IPS DF 19.7 (cell line): ENCODE data around the gene ATXN7L1.
A peak's percentile ranks its signal among the peaks of the same experiment; 100 is the strongest.
"Not testable (repeated sequence)": the region's sequence is repeated elsewhere in the genome, so short reads cannot be mapped to it uniquely, and the experiment has no call there.

ENCODE experiments used
- DNase-seq: peaks from one replicate; pipeline ENCODE4 v3.0.0-alpha.2; 2013; ENCODE audit warnings: low read depth, low spot score

Gene ATXN7L1

DNA sequence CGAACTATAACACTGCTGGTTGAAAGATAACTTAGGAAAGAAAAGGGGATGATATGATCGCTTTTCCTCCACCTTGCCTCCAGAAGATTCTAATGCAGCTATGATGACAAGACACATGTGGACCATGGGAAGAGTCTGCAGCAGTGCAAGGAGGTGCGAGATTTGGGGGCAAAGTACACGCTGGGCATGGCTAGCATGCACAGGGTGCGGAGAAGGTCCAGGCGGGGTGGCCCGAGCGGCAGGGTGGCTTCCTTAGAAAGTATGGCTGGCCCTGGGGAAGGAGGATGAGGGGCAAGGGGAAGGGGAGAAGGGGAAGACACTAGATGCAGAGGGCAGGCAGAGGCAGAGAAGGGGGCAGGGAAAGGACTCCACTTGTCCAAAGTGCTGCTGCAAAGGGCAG lies 15.6 kb downstream of the ATXN7L1 start:
- DNase-seq = no peak

DNA sequence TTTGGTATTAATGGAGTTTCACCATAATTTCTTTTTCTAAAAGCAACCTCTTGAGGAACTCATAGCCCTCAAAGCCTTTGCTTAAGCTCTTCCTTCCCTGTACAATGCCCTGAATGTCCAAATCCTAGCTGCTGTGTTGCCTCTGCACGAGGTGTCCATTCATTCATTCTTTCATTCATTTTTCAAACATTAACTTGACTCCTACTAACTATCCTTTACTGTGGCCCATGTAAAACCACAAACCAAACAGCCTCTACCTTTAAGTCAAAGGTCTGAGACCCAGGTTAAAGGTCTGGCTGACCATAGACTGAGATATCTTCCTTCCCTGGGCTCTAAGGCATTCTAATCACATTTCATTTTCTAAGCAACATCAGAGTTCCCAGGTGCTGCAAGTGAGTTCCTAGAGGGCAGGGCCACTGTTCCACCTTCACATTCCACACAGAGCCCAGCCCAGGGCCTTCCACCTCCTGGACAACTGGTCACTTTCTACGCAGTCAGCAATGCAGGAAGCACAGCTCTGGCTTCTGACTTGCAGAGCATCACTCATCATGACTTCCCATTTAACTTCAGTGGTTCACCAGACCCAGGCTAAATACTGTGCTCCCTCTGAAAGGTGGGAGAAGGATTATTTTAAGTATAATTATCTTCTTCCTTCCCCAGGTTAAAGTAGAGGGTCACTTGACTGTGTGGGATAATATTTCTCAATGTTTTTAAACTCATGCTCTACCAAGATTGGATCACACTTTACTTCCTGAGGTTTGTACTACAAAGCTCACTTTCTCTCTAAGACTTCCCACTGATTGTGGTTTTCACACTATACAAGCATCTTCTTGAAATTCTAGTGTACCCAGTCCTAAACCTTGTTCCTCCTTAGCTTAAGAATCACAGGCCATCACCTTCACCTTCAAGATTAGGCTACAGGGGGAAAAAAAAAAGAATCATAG lies 19.1 kb downstream of the ATXN7L1 start:
- no peak for DNase-seq

DNA sequence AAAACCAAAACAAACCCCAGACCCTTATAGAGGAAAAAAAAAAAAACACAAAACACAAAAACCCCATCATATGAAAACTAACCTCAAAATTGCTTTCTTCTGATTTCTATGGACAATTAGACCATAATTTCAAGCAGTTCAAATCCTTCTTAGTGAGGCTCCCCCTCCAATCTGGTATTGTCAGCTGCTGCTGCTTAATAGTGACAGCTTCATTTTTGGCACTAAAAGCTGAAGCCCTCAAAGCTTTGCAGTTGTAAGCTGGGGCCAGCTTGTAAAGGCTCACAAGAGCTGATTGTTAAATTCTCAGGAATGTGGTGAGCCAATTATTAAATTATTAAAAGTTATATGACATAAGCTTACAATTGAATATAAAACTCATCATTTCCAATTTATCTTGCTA lies 21.9 kb downstream of the ATXN7L1 start:
- DNase-seq = no peak

DNA sequence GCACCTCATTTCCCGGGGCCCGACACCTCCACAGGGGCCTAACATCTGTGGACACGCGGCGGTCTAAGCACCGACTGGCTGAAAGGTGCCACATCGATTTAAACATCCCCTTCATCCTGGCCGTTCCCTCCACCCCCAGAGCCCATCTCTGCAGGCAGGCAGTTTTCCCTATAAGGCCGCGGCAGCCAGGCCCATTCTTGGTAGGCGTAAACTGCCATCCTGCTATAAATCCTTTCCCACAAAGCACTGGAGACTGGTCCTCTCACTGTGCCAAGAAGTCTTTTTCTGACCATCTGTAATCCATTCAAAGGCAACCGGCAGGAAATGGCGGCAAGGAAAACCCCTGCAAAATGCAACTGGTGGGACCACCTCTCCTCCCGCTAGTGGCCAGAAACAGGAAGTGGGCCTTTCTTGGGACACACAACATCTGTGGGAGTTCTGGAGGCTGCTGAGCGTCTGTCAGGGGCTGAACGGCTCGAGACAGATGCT lies 22.4 kb downstream of the ATXN7L1 start:
- DNase-seq = no peak

DNA sequence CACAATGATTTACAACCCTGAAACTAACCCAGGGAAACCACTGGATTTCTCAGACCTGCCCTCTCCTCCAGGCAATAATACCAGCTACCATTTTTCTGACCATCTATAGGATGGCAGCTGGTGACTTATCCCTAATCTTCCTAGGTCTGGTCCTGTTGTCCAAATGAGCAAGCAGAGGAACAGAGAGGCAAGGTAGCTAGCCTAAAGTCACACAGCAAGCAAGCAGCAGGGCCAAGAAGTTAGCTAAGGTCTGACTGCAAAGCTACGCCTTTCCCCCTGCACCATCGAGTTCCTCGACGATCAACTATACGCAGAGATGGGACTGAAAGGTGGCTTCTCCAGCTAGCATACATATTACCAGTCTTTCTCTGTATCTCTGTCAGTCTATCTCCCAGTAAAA lies 25.3 kb downstream of the ATXN7L1 start:
- no peak for DNase-seq

DNA sequence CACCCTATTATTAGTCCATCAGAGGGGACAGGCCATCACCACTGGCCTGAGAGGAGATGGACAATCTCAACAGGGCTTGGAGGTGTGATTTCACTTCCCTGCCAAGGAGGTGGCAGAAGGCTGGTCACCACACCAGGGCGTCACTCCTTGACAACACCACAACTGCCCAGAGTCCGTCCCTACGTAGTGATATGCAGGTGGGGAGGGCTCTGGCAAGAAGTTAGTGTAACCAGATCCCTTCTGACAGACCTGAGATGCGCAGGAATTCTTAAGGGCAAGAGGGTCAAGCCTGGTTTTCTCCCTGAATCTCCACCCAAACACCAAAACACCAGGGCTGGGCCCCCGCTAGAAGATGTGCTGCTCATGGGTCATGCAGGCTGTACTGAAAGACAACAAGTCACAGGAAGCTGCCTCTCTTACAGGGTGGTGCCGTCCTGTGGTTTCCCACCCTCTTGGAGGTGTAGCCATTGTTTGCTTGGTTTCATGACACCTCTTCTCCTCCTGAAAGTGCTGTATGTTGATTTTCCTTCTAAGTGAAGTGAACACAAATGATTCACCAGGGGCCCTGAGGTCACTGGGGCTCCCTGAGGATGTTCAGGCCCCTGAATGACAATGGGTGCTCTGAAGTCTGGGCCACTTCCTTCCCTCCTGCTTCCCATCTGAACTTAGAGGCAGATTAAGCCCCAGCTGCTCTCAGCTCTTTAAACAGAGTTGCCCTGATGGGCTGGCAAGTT lies 27.1 kb downstream of the ATXN7L1 start:
- peak; percentile 91 for DNase-seq

DNA sequence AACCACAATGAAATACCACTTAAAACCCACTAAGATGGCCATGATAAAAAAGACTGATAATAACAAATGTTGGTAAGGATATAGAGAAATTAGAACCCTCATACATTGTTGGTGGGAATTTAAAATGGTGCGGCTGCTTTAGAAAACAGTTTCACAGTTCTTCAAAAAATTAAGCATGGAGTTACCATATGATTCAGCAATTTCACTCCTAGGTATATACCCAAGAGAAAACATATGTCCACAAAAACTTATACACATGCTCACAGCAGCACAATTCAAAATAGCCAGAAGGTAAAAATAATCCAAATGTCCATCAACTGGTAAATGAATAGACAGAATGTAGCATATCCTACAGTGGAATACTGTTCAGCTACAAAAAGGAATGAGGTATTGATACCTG lies 30.0 kb downstream of the ATXN7L1 start:
- no peak for DNase-seq

DNA sequence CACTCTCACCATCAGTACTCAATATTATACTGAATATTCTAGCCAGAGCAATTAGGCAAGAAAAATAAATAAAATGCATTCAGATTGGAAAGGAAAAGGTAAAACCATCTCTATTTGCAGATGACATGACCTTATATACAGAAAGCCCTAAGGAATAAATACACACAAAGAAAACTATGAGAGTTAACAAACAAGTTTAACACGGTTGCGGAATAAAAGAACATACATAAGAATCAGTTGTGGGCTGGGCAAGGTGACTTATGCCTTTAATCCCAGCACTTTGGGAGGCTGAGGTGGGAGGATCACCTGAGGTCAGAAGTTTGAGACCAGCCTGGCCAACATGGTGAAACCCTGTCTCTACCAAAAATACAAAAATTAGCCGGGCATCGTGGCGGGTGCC lies 31.7 kb downstream of the ATXN7L1 start:
- DNase-seq = not testable (repeated sequence)

DNA sequence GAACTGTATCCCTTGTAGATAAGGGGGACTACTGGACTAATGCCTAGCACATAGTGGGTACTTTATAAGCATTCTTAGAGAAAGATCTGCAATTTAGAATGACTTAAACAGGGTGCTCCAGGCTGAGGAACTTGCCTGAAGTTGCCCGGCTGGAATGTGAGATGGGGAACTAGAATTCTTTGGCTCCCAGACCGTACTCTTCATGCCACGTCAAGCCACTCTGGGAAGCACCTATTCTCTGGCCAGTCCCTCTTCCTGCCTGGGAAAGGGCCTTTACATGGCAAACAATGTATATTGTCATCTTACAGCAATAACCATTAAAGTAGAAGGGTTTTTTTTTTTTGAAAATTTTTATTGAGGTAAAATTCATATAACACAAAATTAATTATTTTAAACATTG lies 34.5 kb downstream of the ATXN7L1 start:
- no peak for DNase-seq

DNA sequence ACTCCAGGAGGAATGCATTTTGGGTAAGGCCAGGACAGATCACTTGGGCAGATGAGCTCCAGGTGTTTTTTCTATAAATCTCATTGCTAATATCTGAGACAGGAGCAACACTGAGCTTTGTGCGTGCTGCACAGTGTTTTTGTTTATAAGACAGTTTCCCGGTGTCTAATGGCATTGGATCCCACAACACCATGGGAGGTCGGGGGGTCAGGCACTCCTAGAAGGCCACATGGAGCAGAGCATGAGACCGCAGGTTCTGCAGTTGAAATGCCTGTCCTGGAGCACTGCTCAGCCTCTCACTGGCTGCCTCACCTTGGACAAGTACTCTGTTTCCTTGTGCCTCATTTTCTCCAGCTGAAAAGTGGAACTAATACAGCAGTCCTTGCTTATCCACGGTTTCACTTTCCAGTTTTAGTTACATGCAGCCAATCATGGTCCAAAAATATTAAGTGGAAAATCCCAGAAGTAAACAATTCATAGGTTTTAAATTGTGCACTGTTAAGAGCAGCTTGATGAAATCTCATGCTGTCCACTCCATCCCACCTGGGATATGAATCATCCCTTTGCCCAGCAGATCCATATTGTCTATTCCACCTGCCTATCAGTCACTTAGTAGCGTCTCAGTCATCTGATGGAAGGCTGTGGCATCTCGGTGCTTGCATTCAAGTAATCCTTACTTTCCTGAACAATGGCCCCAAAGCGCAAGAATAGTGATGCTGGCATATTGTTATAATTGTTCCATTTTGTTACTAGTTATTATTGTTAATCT lies 35.2 kb downstream of the ATXN7L1 start:
- no peak for DNase-seq

DNA sequence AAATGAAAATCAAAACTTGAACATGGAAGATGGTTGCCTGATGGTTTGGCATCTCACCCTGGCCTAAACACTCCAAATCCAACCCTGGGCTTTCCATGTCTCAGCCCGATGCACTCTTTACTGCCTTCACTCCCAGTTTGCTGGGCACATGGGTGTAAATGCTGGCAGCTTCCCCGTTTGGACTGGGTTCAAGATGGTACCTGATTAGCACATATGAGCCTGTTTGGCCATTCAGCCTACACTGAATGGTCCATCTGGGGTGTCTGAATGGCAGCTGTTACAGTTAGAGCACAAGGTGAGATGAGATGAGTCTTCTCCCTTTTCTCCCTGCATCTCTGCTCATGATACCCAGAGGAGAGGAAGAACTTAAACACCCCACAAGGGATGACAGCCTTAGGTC lies 37.1 kb downstream of the ATXN7L1 start:
- no peak for DNase-seq

DNA sequence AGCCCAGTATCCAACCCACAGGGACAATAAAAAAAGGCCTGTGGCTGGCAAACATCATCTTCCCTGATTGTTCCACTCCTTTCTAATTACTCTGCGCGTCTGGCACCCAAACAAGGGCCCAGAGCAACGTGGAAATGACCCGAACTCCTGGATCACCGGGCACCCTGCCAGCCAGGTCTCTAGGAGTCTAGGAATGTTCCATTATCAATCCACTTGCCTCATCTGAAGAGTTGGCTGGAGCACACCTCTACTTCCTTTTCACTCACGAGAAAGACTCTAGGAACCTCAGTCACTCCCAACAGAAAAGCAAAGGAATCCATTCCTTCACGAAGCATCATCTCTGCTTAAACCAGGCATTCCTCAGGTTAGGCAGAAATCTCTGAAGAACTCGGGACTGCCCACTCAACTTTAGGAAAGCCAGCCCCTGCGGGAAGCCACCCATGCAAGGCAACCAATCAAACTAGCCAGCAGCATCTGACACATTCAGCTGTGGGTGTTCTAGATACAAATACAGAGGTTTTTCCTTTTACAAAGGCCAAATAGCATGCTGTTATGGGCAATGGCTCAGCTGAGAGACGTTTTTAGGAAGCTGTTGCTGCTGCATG lies 37.7 kb downstream of the ATXN7L1 start:
- DNase-seq = no peak

DNA sequence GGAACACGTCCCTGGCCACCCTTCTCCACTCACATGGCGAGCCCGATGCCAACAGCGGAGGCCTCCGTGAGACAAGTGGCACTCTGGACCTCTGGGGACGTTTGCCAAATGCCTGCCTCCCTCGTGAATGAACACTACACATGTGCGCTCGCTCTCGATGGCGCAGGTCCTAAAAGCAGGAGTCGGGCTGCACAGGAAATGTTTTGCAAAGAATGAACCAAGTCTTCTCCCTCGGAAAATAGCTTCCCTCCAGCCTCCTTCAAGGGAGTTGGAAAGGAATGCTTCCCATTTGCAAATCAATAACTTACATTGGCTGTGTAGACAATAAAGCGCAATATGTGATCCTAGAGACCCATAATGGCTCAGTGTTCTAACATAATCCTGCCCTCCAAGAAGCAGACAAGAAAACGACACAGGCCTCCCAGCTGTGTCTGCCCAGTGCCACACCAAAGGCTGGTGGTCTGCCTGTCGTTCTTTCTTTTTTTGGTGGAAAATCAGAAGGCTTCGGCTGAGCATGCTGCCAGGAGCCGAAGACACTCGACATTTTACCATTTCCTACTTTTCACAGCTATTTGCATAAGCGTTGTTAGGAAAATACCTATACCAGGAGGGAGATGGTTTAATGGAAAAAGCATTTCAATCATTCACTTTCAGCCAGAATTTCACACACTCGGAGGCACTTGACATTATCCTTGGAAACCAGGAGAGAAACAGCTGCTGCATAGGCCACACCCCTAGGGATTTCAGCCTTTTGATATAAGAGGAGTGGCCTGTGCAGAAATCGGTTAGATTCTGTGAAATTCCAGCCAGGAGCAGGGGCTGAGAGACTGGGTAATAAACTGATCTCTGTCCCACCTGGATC lies 38.4 kb downstream of the ATXN7L1 start:
- peak; percentile 63 for DNase-seq

DNA sequence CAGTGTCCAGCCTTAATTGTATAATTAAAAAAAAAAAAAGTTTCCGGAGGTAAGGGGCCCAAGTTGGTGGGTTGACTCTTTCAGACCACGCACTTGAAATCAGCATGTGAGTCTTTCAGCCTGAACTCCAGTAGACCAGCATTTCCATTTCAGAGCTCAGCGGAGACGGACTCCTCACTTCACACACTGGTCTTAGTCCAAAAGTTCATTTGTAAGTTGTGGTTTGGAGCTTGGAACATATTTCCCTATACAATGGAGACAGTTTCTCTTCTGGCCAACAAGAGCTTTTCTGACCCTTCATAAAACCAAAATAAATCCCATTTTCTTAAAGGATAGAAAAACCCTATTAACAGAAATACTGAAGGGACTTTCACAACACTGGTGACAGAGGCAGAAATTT lies 41.0 kb downstream of the ATXN7L1 start:
- no peak for DNase-seq

DNA sequence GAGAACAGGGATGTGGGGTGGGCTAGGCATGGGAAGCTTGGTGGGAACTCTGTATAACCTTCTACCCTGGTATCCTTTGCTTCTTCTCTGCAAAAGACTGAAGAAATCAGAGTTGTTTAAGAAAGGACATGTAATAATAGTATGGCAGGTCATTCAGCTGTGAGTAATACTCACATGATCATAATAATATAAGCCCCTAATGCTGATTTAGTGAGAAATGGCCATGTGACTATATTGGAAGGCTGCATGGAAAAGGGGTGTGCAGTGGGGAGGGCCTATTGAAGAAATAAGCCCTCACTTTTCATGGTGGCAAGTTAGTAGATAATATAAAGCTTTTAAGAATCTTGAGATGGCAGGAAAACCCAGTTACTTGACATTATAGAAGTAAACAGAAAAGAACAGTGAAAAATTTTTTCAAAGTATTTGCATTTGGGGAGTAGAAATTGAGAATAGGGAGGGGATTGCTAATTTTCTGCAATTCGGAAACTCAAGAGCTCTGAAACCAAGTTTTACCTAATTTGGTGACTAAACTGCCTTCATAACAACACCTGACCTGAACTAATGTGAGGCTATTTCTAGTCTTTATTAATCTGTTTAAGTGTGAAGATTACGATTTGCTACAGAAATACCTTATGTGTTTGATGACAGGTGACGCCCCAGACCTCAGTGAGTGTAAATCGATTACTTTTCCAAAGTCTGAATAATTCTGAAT lies 44.4 kb downstream of the ATXN7L1 start:
- DNase-seq = no peak

DNA sequence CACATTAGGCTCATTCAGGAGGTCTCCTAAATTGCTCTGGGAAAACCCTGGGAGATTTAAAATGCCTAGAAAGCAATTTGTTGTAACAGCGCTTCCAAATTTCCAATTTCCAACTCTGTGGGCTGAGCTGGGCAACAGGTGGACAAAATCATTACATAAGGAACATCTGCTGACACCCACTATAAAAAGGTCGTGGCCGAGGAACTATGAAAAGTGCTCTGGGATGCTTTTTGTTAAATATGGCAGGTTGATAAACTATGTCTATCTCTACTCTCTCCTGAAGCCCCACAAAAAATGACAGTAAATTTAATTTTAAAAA lies 45.1 kb downstream of the ATXN7L1 start:
- no peak for DNase-seq

DNA sequence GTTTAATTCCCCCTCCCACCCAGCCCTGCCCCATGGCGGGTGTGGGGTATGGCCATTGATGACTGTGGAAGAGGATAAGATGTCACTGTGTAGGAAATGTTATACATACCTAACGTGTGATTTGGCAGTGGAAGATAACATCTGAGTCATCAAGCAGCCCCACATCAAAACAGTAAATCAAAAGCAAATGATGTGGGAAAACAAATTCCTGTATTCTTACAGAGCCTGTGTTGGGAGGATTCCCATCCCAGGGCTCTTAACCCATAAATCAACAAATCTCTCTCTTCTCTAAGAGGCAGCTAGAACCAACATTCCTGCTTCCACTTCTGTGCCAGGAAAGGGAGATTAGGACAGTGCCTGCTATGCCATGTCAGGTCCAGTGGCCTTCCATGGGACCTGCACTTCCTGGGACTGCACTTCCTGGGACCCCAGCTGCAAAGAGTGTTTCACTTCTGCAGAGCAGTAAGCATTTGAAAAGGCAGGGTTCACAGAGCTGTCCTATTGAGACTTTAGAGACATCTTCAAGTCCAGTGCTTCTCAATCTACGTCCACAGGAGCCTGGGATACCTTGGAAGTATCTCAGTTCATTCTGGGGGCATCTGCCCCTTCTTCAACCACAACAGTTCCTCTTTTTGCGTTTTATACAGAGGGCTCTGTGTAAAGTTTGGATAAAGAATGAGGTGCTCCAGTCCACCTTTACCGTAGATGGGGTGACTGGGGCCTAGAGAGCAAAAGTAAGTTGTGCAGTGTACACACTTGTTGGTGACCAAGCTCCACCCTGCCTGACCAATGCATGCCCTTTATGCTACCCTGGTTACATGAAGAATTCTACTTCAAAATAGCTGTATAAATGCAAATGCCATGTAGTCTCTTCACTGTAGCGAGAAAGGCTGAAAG lies 45.7 kb downstream of the ATXN7L1 start:
- DNase-seq = no peak

DNA sequence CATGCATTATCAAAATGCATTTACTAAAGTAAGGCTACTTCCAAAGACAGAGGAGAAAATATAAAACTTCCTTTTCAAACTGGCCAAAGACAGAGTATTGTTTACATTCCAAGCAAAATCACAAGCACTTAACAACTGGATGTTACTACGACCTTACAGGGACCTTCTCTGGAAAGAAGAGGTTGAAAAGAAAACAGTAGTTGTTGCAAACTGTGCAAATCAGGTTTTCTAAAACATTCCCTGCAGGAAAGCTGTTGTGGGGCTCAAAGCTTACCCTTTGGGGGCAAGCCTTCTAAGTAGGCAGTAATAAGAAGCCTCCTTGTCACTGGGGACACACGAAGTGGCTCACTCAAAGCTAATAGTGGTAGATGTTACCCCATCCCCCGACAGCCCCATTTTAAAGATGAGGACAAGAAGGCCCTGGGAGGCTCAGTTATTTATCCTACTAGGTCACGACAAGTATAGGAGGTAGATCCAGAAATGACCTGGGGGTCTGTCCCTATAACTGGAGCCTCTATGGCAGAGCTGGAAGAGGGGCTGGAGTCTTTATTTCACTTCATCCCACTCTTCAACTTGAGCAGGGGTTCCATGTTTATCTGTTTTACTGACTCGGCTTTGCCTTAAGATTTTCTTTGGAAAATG lies 46.6 kb downstream of the ATXN7L1 start:
- DNase-seq = no peak

DNA sequence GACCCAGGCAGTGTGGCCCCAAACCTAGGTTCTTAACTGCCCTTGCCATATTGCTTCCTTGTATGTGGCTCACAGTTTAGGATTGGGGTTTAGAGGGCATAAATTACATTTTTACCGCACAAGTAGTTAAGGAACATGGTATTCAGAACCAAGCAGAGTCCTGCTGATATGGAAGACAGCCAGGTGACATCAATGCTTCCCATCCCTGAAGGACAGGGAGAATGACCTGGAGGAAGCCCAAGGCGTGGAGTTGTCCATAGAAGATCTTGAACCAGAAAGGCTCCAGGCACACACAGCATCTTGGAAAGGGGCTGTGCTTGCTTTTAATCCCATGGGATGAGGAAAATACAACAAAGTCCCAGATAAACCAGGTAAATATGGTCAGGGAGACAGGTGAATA lies 48.3 kb downstream of the ATXN7L1 start:
- DNase-seq = no peak
